SK-N-DZ (cell line): Measurements from ENCODE around the gene ADAM15.

Experiments
- DNase-seq: peaks from one replicate; pipeline ENCODE4 v3.0.0-alpha.2; 2015; ENCODE audit warnings: low spot score

ADAM15 gene

DNA sequence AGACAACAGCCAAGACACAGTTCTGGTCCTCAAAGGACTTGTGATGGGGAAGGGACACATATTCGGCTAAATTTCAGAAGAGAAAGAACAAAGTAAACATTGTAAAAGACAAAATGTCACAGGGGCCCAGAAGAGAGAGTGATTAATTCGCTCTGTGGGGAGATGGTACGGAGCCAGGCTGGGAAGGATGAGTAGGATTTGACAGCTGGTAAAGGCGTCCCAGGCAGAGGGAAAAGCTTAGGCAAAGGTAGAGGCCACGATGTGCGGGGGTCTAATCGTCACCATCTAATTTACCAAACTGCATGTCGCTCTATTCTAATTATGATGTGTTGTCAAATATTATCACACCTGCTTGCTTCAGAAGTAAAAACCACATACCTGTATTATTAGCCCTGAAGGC, 59.3 kb downstream of the ADAM15 start:
- no peak for DNase-seq

DNA sequence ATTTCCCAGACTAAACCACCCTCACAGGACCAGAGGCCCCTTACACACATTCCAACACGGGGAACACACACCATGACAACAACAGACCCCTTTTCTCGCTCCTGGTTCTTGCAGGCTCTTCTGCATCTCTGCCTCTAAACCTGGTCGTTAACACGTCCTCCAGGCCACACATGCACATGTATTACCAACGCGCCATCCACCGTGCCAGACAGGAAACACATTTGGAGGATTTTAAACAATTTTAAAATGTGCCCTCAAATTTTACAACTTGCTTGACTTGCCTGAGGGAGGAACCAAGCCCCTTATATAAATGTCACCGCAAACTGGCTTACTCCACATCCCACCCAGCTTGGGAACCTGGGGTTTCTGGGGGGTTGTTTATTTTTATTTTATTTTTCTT, 59.7 kb downstream of the ADAM15 start:
- no peak for DNase-seq
